GM18526 (cell line): ENCODE measurements around the gene HPN.

Experiments used
- POLR2A ChIP-seq: IDR thresholded peaks from 3 replicates; pipeline ENCODE4 v1.6.1; 2011; ENCODE audit not compliant: insufficient read length; ENCODE audit errors: extremely low read depth

Gene HPN

DNA sequence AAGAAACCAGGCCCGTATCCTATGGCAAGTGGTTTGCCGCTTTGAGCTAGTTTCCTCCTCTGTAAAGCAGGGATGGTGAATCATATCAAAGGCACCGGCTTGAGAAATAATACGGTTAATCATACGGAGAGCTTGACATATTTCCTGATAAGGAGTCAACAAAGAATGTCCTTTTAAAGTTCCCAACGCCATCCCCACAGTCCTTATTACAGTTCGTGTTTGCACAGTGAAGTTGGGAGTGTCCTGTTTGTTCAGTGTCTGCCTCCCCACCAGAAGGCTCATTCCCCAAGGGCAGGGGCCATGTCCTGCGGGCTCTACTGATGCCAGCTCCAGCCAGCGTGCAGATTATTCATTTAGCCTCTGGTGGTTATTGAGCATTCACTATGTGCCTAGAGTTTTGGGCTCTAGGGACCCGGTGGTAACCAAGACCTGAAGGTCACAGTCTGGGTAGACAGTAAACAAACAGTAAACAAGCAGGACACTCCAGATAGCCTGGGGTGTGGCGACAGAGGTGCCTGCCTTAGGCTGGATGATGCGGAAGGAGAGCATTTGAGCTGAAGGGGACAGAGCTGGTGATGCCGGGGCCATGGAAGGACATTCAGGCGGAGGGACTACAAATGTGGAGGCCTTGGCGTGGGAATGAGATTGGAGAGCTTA, 35.1 kb upstream of the HPN start:
- TF ChIP-seq POLR2A: no peak

- TF ChIP-seq POLR2A: no peak
Observed at GRCh38 chr19:35006999-35007365, 34.5 kb upstream of the HPN start.

GRCh38 chr19:35008891-35009341, 32.6 kb upstream of the HPN start:
- no peak for TF ChIP-seq POLR2A

GRCh38 chr19:35009424-35010415, 31.8 kb upstream of the HPN start:
- no peak for TF ChIP-seq POLR2A

GRCh38 chr19:35011091-35011689, 30.3 kb upstream of the HPN start:
- TF ChIP-seq POLR2A: no peak

DNA sequence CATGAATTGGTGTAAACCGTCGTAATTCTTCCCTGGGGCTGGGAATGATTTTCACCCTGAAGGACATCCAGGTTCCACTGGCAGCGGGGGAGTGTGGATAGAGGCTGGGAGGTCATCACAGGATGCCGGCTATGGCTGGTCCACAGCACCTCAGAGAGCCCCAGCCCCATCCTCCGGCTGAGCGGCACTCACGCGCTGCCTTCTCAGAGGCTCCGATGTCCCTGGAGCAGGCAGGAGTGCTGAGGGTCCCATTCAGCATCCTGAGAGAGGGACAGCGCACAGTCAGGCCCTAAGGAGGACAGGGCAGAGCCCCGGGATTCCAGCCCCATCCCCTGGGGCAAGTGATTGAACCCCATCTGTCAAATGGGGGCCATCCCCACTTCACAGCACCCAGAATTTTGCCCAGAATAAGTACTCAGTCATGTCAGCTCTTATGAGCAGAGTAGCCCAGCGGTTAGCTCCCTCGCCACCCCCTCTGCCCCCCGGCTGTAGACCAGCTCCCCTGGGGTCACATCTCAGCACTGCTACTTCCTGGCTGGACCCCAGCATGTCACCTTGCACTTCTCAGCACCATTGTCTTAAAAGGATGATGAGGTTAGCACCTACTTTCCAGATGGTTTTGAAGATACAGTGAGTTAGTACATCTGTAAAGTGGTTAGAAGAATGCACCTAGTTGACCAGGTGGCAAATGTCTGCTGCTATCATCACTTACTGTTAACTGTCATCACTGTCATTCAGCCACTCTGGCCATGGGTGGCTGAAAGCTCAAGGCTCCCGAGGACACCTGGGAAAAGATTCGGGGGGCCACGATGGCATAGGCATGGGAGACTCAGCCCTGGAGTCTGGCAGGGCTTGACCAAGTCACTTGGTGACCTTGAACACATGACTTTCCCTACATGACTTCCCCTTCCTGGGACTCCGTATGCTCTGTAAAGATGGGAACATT, 29.5 kb upstream of the HPN start:
- TF ChIP-seq POLR2A: no peak

GRCh38 chr19:35013041-35013819, 28.3 kb upstream of the HPN start:
- TF ChIP-seq POLR2A: no peak

DNA sequence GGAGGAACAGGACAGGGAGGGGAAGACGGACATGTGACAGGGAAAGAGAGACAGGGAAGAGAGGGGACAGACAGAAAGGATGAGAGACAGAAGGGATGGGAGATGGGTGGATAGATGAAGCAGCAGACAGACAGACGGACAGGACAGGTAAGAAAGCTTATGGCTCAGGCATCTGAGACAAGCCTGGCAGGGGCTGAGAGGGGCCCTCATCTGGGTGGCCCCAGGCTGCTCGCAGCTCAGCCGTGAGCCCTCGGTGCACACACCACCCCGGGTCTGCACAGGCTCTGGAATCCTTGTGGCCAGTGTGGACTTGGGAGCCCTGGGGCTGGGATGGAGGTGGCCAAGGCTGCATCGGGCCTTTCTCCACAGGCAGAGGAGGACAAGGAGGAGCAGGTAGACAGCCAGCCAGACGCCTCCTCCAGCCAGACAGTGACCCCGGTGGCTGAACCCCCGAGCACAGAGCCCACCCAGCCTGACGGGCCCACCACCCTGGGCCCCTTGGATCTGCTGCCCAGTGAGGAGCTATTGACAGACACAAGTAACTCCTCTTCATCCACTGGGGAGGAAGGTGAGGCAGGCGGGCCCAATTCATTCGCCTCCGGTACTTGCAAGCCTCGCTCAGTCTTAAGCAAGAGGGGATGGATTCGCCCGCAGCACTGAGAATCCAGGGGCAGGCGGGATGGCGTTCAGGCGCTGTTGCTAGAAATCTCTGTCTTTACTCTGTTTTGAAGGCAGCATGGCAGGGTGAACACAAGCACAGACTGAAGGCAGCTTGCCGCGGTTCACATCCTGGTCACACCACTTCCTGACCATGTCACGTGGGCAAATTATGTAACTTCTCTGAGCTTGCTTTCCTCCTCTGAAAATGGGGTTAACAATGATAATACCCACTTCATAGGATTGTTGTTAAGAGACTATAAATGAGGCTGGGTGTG, 27.4 kb upstream of the HPN start:
- no peak for TF ChIP-seq POLR2A

- TF ChIP-seq POLR2A: no peak
Observed at GRCh38 chr19:35015270-35015953, 26.1 kb upstream of the HPN start.

GRCh38 chr19:35015954-35016351, 25.6 kb upstream of the HPN start:
- TF ChIP-seq POLR2A: no peak

GRCh38 chr19:35017507-35017906, 24.0 kb upstream of the HPN start:
- no peak for TF ChIP-seq POLR2A

DNA sequence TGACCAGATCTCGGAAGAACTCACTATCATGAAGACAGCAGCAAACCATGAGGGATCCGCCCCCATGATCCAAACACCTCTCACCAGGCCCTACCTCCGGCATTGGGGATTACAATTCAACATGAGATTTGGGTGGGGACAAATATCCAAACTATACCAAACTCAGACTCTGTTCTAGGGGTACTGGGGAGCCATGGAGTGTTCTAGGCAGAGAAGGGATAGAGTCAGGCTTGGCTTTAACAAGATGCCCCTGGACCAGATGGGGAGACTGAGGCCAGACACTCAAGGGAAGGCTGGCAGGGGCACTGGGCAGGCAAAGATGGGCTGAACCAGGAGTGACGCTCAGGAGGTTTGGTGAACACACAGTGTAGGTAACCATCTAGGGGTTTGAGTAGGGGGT, 23.1 kb upstream of the HPN start:
- TF ChIP-seq POLR2A: no peak
